K562 (cell line): ENCODE data around the gene RABGAP1. TPM values are rescaled to one million over a fixed set of nuclear protein-coding genes. Genes with fewer than 3 reads are reported as not detected.

ENCODE experiments used
- ARHGAP35 ChIP-seq: fragments of 450-650 bp; IDR thresholded peaks from 2 replicates; pipeline ENCODE4 v1.6.1; 2018; ENCODE audit not compliant: partially characterized antibody
- BACH1 ChIP-seq: fragments of 200-800 bp; sonication (Bioruptor generic); IDR thresholded peaks from 2 replicates; pipeline ENCODE4 v1.6.1; 2016; ENCODE audit warnings: missing genetic modification characterization, missing compliant biosample characterization
- BRCA1 ChIP-seq, 2 experiments: fragments of 450-650 bp in 1 of 2; sonication (generic) in 1 of 2; formaldehyde crosslinking in 1 of 2; IDR thresholded peaks; 2 replicates each; pipeline versions ENCODE4 v1.5.0 to v1.6.1; 2017 to 2020; ENCODE audit warnings: mild to moderate bottlenecking in 1 of 2, missing genetic modification reagents in 1 of 2
- FOXO4 ChIP-seq: fragments of 450-650 bp; formaldehyde crosslinking; IDR thresholded peaks from 2 replicates; pipeline ENCODE4 v1.4.0; 2020; ENCODE audit warnings: mild to moderate bottlenecking, moderate library complexity
- FUS ChIP-seq: fragments of 200-400 bp; formaldehyde crosslinking; optimal IDR thresholded peaks from 2 replicates; pipeline ENCODE3; 2017; ENCODE audit warnings: low read depth, low read length
- GTF2E2 ChIP-seq: fragments of 200-800 bp; sonication (Bioruptor generic); IDR thresholded peaks from 2 replicates; pipeline ENCODE4 v1.6.1; 2016; ENCODE audit warnings: missing genetic modification characterization, missing compliant biosample characterization
- KDM2B ChIP-seq: fragments of 250-450 bp; sonication (Bioruptor Pico); IDR thresholded peaks from 2 replicates; pipeline ENCODE4 v1.8.0; 2021; ENCODE audit warnings: mild to moderate bottlenecking, moderate library complexity
- KLF1 ChIP-seq: fragments of 450-650 bp; IDR thresholded peaks from 2 replicates; pipeline ENCODE4 v1.6.1; 2016; ENCODE audit warnings: missing genetic modification characterization, missing compliant biosample characterization
- KLF6 ChIP-seq: fragments of 250-450 bp; sonication (Bioruptor Pico); IDR thresholded peaks from 2 replicates; pipeline ENCODE4 v1.4.0; 2020; ENCODE audit warnings: mild to moderate bottlenecking, moderate library complexity, borderline replicate concordance
- MITF ChIP-seq: IDR thresholded peaks from 2 replicates; pipeline ENCODE4 v1.6.1; 2014; ENCODE audit warnings: antibody characterized with exemption
- NFATC3 ChIP-seq: fragments of 450-650 bp; IDR thresholded peaks from 2 replicates; pipeline ENCODE4 v1.6.1; 2017; ENCODE audit warnings: mild to moderate bottlenecking
- NFXL1 ChIP-seq: fragments of 450-650 bp; formaldehyde crosslinking; IDR thresholded peaks from 2 replicates; pipeline ENCODE4 v1.4.0; 2021; ENCODE audit warnings: mild to moderate bottlenecking
- NR2C2 ChIP-seq, 2 experiments: fragments of 200-800 bp in 1 of 2; sonication (Bioruptor generic) in 1 of 2; sonication (generic) in 1 of 2; formaldehyde crosslinking in 1 of 2; IDR thresholded peaks; 2 replicates each; pipeline versions ENCODE4 v1.6.1 to v1.8.0; 2016 to 2022; ENCODE audit warnings: mild to moderate bottlenecking in 1 of 2, missing compliant biosample characterization in 1 of 2, missing genetic modification characterization in 1 of 2, missing genetic modification reagents in 1 of 2
- PHTF2 ChIP-seq: fragments of 250-450 bp; sonication (Bioruptor Pico); IDR thresholded peaks from 2 replicates; pipeline ENCODE4 v1.5.0; 2021; ENCODE audit warnings: mild to moderate bottlenecking
- PTTG1 ChIP-seq: fragments of 450-650 bp; IDR thresholded peaks from 2 replicates; pipeline ENCODE4 v1.6.1; 2016; ENCODE audit warnings: low read depth, mild to moderate bottlenecking, missing genetic modification characterization, missing compliant biosample characterization
- RFX5 ChIP-seq: IDR thresholded peaks from 2 replicates; pipeline ENCODE4 v1.6.1; 2011; ENCODE audit warnings: low read depth, mild to moderate bottlenecking, improper control_type of control experiment, low read length
- RHOXF2B ChIP-seq: fragments of 250-450 bp; sonication (Bioruptor Pico); conservative IDR thresholded peaks from 2 replicates; pipeline ENCODE4 v1.5.1; 2021
- SNAPC5 ChIP-seq: fragments of 250-450 bp; sonication (Bioruptor Pico); IDR thresholded peaks from 2 replicates; pipeline ENCODE4 v1.8.0; 2021; ENCODE audit warnings: moderate library complexity, mild to moderate bottlenecking, inconsistent platforms
- SRSF9 ChIP-seq: fragments of 200-400 bp; formaldehyde crosslinking; IDR thresholded peaks from 2 replicates; pipeline ENCODE4 v1.6.1; 2017; ENCODE audit warnings: low read depth, low read length, borderline replicate concordance
- ZBED1 ChIP-seq: IDR thresholded peaks from 2 replicates; pipeline ENCODE4 v1.6.1; 2014
- ZFP30 ChIP-seq: fragments of 250-450 bp; sonication (Bioruptor Pico); IDR thresholded peaks from 2 replicates; pipeline ENCODE4 v1.8.0; 2022; ENCODE audit warnings: moderate library complexity, mild to moderate bottlenecking, inconsistent platforms, borderline replicate concordance
- ZSCAN32 ChIP-seq: fragments of 450-650 bp; formaldehyde crosslinking; IDR thresholded peaks from 2 replicates; pipeline ENCODE4 v1.4.0; 2020; ENCODE audit warnings: mild to moderate bottlenecking, moderate library complexity
- polyA plus RNA-seq, 8 experiments: library from polyadenylated mRNA; depleted of rRNA in 4 of 8; stranded (reverse) in 5 of 8; unstranded in 3 of 8; fragments of >200 nt; fragmentation: Nextera tagmentation in 2 of 8; fragmentation: Illumina TruSeq in 1 of 8; extraction: Ambion mirVana in 2 of 8; extraction: Trizol in 1 of 8; gene quantifications; 2 replicates each; pipeline versions ENCODE4 v1.2.1 to v1.2.3, GENCODE V29; 2011 to 2014; ENCODE audit warnings: inconsistent platforms in 1 of 8, missing spikeins in 1 of 8
- total RNA-seq, 7 experiments: library from RNA; depleted of rRNA in 6 of 7; stranded (reverse); fragments of >200 nt in 6 of 7; fragmentation: Illumina TruSeq in 2 of 7; extraction: Trizol in 2 of 7; gene quantifications; 2 replicates each; pipeline versions ENCODE4 v1.2.1 to v1.2.3, GENCODE V29; 2011 to 2021; ENCODE audit warnings: low replicate concordance in 1 of 7
- TF ChIP-seq, protein P1 (sequence below): sonication (generic); formaldehyde crosslinking; IDR thresholded peaks from 2 replicates; pipeline ENCODE4 v1.8.0; 2022; ENCODE audit warnings: mild to moderate bottlenecking, missing genetic modification reagents, borderline replicate concordance

RABGAP1 gene
- total and polyA plus RNA-seq, 9 of the 15 experiments (the other 6 are each of a cell fraction or from before 2014, with no cell fraction given), result 1.5 to 22.7 (median 13.1) TPM

GRCh38 chr9:122944960-122945888, 4.4 kb downstream of the RABGAP1 start (continued):
- TF ChIP-seq NR2C2 (CRISPR knock-in tag; IDR thresholded peaks at IDR 0.05) (no peak), NR2C2 (tag; IDR thresholded peaks at IDR 0.05) (no peak), BRCA1 (IDR thresholded peaks at IDR 0.05) (no peak), BRCA1 (CRISPR knock-in tag; IDR thresholded peaks at IDR 0.05) (no peak), KLF1 (tag) (no peak), ZFP30 (CRISPR knock-in tag) (no peak), ARHGAP35 (no peak), PTTG1 (tag) (no peak), GTF2E2 (tag) (no peak), BACH1 (peak; percentile 52; the same call in 1 of the 2 replicates), ZSCAN32 (CRISPR knock-in tag) (0 out of 2 replicates have a peak, but pooled peaks have one; percentile 19), FUS (no peak), KDM2B (CRISPR knock-in tag) (no peak), RFX5 (no peak), FOXO4 (CRISPR knock-in tag) (no peak), PHTF2 (CRISPR knock-in tag) (no peak), RHOXF2B (CRISPR knock-in tag) (no peak), NFXL1 (CRISPR knock-in tag) (no peak), ZBED1 (no peak), KLF6 (CRISPR knock-in tag) (no peak), SNAPC5 (no peak), NFATC3 (no peak), SRSF9 (no peak), MITF (no peak)
- TF ChIP-seq, protein P1, sequence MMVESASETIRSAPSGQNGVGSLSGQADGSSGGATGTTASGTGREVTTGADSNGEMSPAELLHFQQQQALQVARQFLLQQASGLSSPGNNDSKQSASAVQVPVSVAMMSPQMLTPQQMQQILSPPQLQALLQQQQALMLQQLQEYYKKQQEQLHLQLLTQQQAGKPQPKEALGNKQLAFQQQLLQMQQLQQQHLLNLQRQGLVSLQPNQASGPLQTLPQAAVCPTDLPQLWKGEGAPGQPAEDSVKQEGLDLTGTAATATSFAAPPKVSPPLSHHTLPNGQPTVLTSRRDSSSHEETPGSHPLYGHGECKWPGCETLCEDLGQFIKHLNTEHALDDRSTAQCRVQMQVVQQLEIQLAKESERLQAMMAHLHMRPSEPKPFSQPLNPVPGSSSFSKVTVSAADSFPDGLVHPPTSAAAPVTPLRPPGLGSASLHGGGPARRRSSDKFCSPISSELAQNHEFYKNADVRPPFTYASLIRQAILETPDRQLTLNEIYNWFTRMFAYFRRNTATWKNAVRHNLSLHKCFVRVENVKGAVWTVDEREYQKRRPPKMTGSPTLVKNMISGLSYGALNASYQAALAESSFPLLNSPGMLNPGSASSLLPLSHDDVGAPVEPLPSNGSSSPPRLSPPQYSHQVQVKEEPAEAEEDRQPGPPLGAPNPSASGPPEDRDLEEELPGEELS (CRISPR knock-in tag), result no peak
